ENCODE data around the gene DENND1B. TPM values are rescaled to one million over a fixed set of nuclear protein-coding genes. Genes with fewer than 3 reads are reported as not detected.

The DENND1B gene
- total RNA-seq, 1 experiment from 2014 or later: 1.9 TPM

GRCh38 chr1:197632005-197632404 is 143.3 kb downstream of the DENND1B start:
- CTCF ChIA-PET: no interaction called here
- DNase-seq (ENCODE audit: low spot score): no peak
- POLR2A ChIA-PET (ENCODE audit: low non-redundant PET): no interaction called here
- no peak for TF ChIP-seq CTCF (conservative IDR thresholded peaks at IDR 0.05; ENCODE audit: low read depth, low read length)
- TF ChIP-seq EZH2 (IDR thresholded peaks at IDR 0.05; ENCODE audit: borderline replicate concordance, low read depth, low read length, poor library complexity, severe bottlenecking): no peak
- H3K4me3 ChIP-seq (ENCODE audit: low read depth, low read length, poor library complexity, severe bottlenecking): no peak overlapping the region
- H3K9me3 ChIP-seq (ENCODE audit: low read depth, low read length, poor library complexity, severe bottlenecking): no peaks in the 10 kb centered on the region
- BruUV-seq (replicated peaks): no TSS peak
- intact Hi-C loops (cut with micrococcal nuclease; ENCODE audit: unreplicated experiment): no loop called here
- H3K27me3 ChIP-seq (replicated peaks; ENCODE audit: insufficient read depth, low read depth, low read length, poor library complexity): no peaks in the 10 kb centered on the region
- H3K36me3 ChIP-seq (ENCODE audit: insufficient read depth, low read length, poor library complexity, severe bottlenecking): no peaks in the 10 kb centered on the region
- no peaks in the 10 kb centered on the region for H3K4me1 ChIP-seq (ENCODE audit: insufficient read depth, low read length, poor library complexity, severe bottlenecking)
- H3K27ac ChIP-seq (ENCODE audit: low read depth, low read length, poor library complexity, severe bottlenecking): no peak overlapping the region

- no peaks in the 10 kb centered on the region for H3K36me3 ChIP-seq (ENCODE audit: insufficient read depth, low read length, poor library complexity, severe bottlenecking)
- CTCF ChIA-PET: no interaction called here
These were observed 152.9 kb downstream of the DENND1B start for GRCh38 chr1:197622371-197622770.

GRCh38 chr1:197621761-197622160 is 153.5 kb downstream of the DENND1B start:
- ChIA-PET CTCF (no interaction called here), POLR2A (ENCODE audit: low non-redundant PET) (no interaction called here)
- Histone ChIP-seq H3K9me3 (ENCODE audit: low read depth, low read length, poor library complexity, severe bottlenecking) (no peaks in the 10 kb centered on the region), H3K4me3 (ENCODE audit: low read depth, low read length, poor library complexity, severe bottlenecking) (no peak overlapping the region), H3K4me1 (ENCODE audit: insufficient read depth, low read length, poor library complexity, severe bottlenecking) (no peaks in the 10 kb centered on the region), H3K27me3 (replicated peaks; ENCODE audit: insufficient read depth, low read depth, low read length, poor library complexity) (no peaks in the 10 kb centered on the region), H3K27ac (ENCODE audit: low read depth, low read length, poor library complexity, severe bottlenecking) (no peak overlapping the region), H3K36me3 (ENCODE audit: insufficient read depth, low read length, poor library complexity, severe bottlenecking) (no peaks in the 10 kb centered on the region)
- intact Hi-C loops (cut with micrococcal nuclease; ENCODE audit: unreplicated experiment): no loop called here
- BruUV-seq (replicated peaks): no TSS peak
- TF ChIP-seq CTCF (conservative IDR thresholded peaks at IDR 0.05; ENCODE audit: low read depth, low read length): no peak
- TF ChIP-seq EZH2 (IDR thresholded peaks at IDR 0.05; ENCODE audit: borderline replicate concordance, low read depth, low read length, poor library complexity, severe bottlenecking): no peak
- no peak for DNase-seq (ENCODE audit: low spot score)

More at GRCh38 chr1:197622371-197622770, 152.9 kb downstream of the DENND1B start:
- Histone ChIP-seq H3K27me3 (replicated peaks; ENCODE audit: insufficient read depth, low read depth, low read length, poor library complexity) (no peaks in the 10 kb centered on the region), H3K4me1 (ENCODE audit: insufficient read depth, low read length, poor library complexity, severe bottlenecking) (no peaks in the 10 kb centered on the region), H3K4me3 (ENCODE audit: low read depth, low read length, poor library complexity, severe bottlenecking) (no peak overlapping the region), H3K9me3 (ENCODE audit: low read depth, low read length, poor library complexity, severe bottlenecking) (no peaks in the 10 kb centered on the region), H3K27ac (ENCODE audit: low read depth, low read length, poor library complexity, severe bottlenecking) (no peak overlapping the region)
- no TSS peak for BruUV-seq (replicated peaks)
- intact Hi-C loops (cut with micrococcal nuclease; ENCODE audit: unreplicated experiment): no loop called here
- no peak for DNase-seq (ENCODE audit: low spot score)
- POLR2A ChIA-PET (ENCODE audit: low non-redundant PET): no interaction called here
- TF ChIP-seq CTCF (conservative IDR thresholded peaks at IDR 0.05; ENCODE audit: low read depth, low read length): no peak
